Thyroid gland (tissue), 4 donors: Measurements from ENCODE around the gene CCDC85C. TPM values are rescaled to one million over a fixed set of nuclear protein-coding genes. Genes with fewer than 3 reads are reported as not detected.

Experiments used
- DNase-seq, 2 donors: peaks; one replicate each; pipeline ENCODE4 v3.0.0-alpha.2; 2019
- H3K27ac ChIP-seq, 3 donors: fragments of 200-600 bp; sonication (generic); 1 replicate in 2 of 3; 2 replicates in 1 of 3; pipeline ENCODE4 v1.5.1; 2016 to 2019; ENCODE audit warnings: mild to moderate bottlenecking in 1 of 3, moderate library complexity in 1 of 3
- H3K27me3 ChIP-seq: fragments of 200-600 bp; sonication (generic); one replicate; pipeline ENCODE4 v1.5.1; 2019
- H3K36me3 ChIP-seq, 2 donors: fragments of 200-600 bp; sonication (generic); one replicate each; pipeline ENCODE4 v1.5.1; 2016 to 2019
- H3K4me1 ChIP-seq, 2 donors: fragments of 200-600 bp; sonication (generic); one replicate each; pipeline ENCODE4 v1.5.1; 2017 to 2019
- H3K4me3 ChIP-seq, 3 donors: fragments of 200-600 bp; sonication (generic); replicated peaks in 1 of 3; 1 replicate in 2 of 3; 2 replicates in 1 of 3; pipeline ENCODE4 v1.5.1; 2016; ENCODE audit warnings: mild to moderate bottlenecking in 1 of 3
- H3K9me3 ChIP-seq: fragments of 200-600 bp; sonication (generic); one replicate; pipeline ENCODE4 v1.5.1; 2017
- CTCF ChIP-seq, 6 experiments: fragments of 200-600 bp in 3 of 6; fragments of 450-650 bp in 3 of 6; sonication (generic) in 3 of 6; IDR thresholded peaks; one replicate each; pipeline ENCODE4 v1.5.1; 2016 to 2019; ENCODE audit warnings: antibody characterized with exemption in 6 of 6, mild to moderate bottlenecking in 2 of 6, inconsistent platforms in 1 of 6, moderate library complexity in 1 of 6
- POLR2A ChIP-seq, 2 donors: fragments of 450-650 bp; IDR thresholded peaks; one replicate each; pipeline ENCODE4 v1.6.1; 2017; ENCODE audit warnings: antibody characterized with exemption in 2 of 2, mild to moderate bottlenecking in 2 of 2, moderate library complexity in 1 of 2
- WGBS, 2 donors: methylation state at CpG; one replicate each; pipeline ENCODE4 v1.1.5; 2017; 5-methylcytosine and 5-hydroxymethylcytosine counted together
- intact Hi-C: fragments of 100-400 bp; cut with DNase I; formaldehyde crosslinking; loops from one replicate; pipeline ENCODE4 v1.15.1; 2023
- total RNA-seq, 4 donors: library from RNA; depleted of rRNA; stranded (reverse); fragments of >200 nt; gene quantifications; one replicate each; pipeline ENCODE4 v1.2.3, GENCODE V29; 2016

CCDC85C gene
- total RNA-seq, 4 donors from 2014 or later: 8.6 to 28.3 (median 17.3) TPM

- Histone ChIP-seq H3K36me3 (no peaks in the 10 kb centered on the region), H3K4me3 (peak overlapping the region; percentile 65 to 87 (median 77)), H3K27ac (peak overlapping the region; percentile 62 to 70 (median 63)), H3K27me3 (no peaks in the 10 kb centered on the region), H3K9me3 (no peaks in the 10 kb centered on the region), H3K4me1 (peaks cover 36 to 43% of the 10 kb centered on the region in 2 donors)
- TF ChIP-seq CTCF (IDR thresholded peaks at IDR 0.05) (no peak), POLR2A (IDR thresholded peaks at IDR 0.05) (no peak)
- intact Hi-C loops: no loop called here
- peak; percentile 53 to 61 for DNase-seq
- whole genome bisulfite sequencing, 2 donors: 6 to 10% methylated on average over 18 of the region's 18 CpGs
Measured at GRCh38 chr14:99479160-99479905, 124.7 kb downstream of the CCDC85C start.

- DNase-seq: peak in 1 of 2 donors; percentile 27
- H3K36me3 ChIP-seq: no peaks in the 10 kb centered on the region
- TF ChIP-seq POLR2A (IDR thresholded peaks at IDR 0.05) (no peak), CTCF (IDR thresholded peaks at IDR 0.05) (no peak)
- peaks cover 33 to 39% of the 10 kb centered on the region in 2 donors for H3K4me1 ChIP-seq
- no peaks in the 10 kb centered on the region for H3K27me3 ChIP-seq
- H3K4me3 ChIP-seq: no peak overlapping the region
- 54 to 57% methylated on average over 4 of the region's 4 CpGs for WGBS, 2 donors
- H3K9me3 ChIP-seq: no peaks in the 10 kb centered on the region
- intact Hi-C loops: no loop called here
- H3K27ac ChIP-seq: peak overlapping the region; percentile 51 to 70 (median 62)
Measured at GRCh38 chr14:99478128-99478527, 125.9 kb downstream of the CCDC85C start.

GRCh38 chr14:99476864-99477263 lies 127.1 kb downstream of the CCDC85C start:
- Histone ChIP-seq H3K27me3 (no peaks in the 10 kb centered on the region), H3K36me3 (no peaks in the 10 kb centered on the region), H3K4me3 (no peak overlapping the region), H3K9me3 (no peaks in the 10 kb centered on the region), H3K27ac (no peak overlapping the region), H3K4me1 (peaks cover 24 to 28% of the 10 kb centered on the region in 2 donors)
- 64 to 78% methylated on average over 1 of the region's 1 CpG for WGBS, 2 donors
- intact Hi-C loops: no loop called here
- DNase-seq: no peak
- no peak for TF ChIP-seq CTCF (IDR thresholded peaks at IDR 0.05)
- no peak for TF ChIP-seq POLR2A (IDR thresholded peaks at IDR 0.05)

GRCh38 chr14:99475660-99476059 lies 128.3 kb downstream of the CCDC85C start:
- H3K27ac ChIP-seq: no peak overlapping the region
- H3K4me1 ChIP-seq: peaks cover 24 to 28% of the 10 kb centered on the region in 2 donors

More at GRCh38 chr14:99475660-99476059, 128.3 kb downstream of the CCDC85C start:
- TF ChIP-seq CTCF (IDR thresholded peaks at IDR 0.05): no peak
- Histone ChIP-seq H3K27me3 (no peaks in the 10 kb centered on the region), H3K4me3 (no peak overlapping the region), H3K9me3 (no peaks in the 10 kb centered on the region), H3K36me3 (no peaks in the 10 kb centered on the region)
- no peak for DNase-seq
- WGBS, 2 donors: 94 to 97% methylated on average over 2 of the region's 2 CpGs
- intact Hi-C loops: no loop called here
